Lung (tissue), 12 donors: ENCODE results near the gene TPRG1. TPM values are rescaled to one million over a fixed set of nuclear protein-coding genes. Genes with fewer than 3 reads are reported as not detected.
A peak's percentile ranks its signal among the peaks of the same experiment; 100 is the strongest.

Experiments
- ATAC-seq: fragments of 200-7000 bp; cut with Tn5 transposase; one replicate; pipeline ENCODE4 v1.9.1; 2020; ENCODE audit warnings: moderate number of reproducible peaks; ENCODE audit not compliant: insufficient read depth, low FRiP score
- DNase-seq, 3 donors: peaks; one replicate each; pipeline ENCODE4 v3.0.0-alpha.2; 2013 to 2017
- H3K27ac ChIP-seq, 2 donors: one replicate each; pipeline ENCODE4 v1.5.1; 2013; ENCODE audit warnings: mild to moderate bottlenecking in 2 of 2, moderate library complexity in 2 of 2, control low read depth in 1 of 2, inconsistent platforms in 1 of 2, low read depth in 1 of 2, low read length in 1 of 2
- H3K27me3 ChIP-seq, 3 donors: one replicate each; pipeline ENCODE4 v1.5.1; 2013; ENCODE audit warnings: low read length in 2 of 3; ENCODE audit not compliant: control insufficient read depth in 3 of 3, insufficient read depth in 3 of 3
- H3K36me3 ChIP-seq, 4 donors: one replicate each; pipeline ENCODE4 v1.5.1; 2013; ENCODE audit warnings: low read length in 4 of 4, mild to moderate bottlenecking in 1 of 4, moderate library complexity in 1 of 4; ENCODE audit not compliant: control insufficient read depth in 4 of 4, insufficient read depth in 4 of 4
- H3K4me1 ChIP-seq, 5 donors: one replicate each; pipeline ENCODE4 v1.5.1; 2013; ENCODE audit warnings: low read length in 5 of 5, mild to moderate bottlenecking in 2 of 5, moderate library complexity in 1 of 5; ENCODE audit not compliant: control insufficient read depth in 5 of 5, insufficient read depth in 5 of 5
- H3K4me3 ChIP-seq: one replicate; pipeline ENCODE4 v1.5.1; 2013; ENCODE audit warnings: mild to moderate bottlenecking, control low read depth, moderate library complexity
- H3K9ac ChIP-seq, 2 donors: one replicate each; pipeline ENCODE4 v1.5.1; 2013; ENCODE audit warnings: low read length in 2 of 2, control low read depth in 1 of 2; ENCODE audit not compliant: insufficient read depth in 1 of 2
- H3K9me3 ChIP-seq, 4 donors: one replicate each; pipeline ENCODE4 v1.5.1; 2013; ENCODE audit warnings: low read length in 3 of 4, mild to moderate bottlenecking in 1 of 4, moderate library complexity in 1 of 4; ENCODE audit not compliant: control insufficient read depth in 4 of 4, insufficient read depth in 3 of 4
- WGBS, 2 donors: extraction: QIAGEN DNeasy Blood & Tissue Kit; methylation state at CpG; one replicate each; pipeline ENCODE4 v1.1.7; 2013; 5-methylcytosine and 5-hydroxymethylcytosine counted together
- polyA plus RNA-seq, 2 donors: library from polyadenylated mRNA; stranded (reverse); fragments of 200-250 nt; gene quantifications; one replicate each; pipeline ENCODE4 v1.2.1, GENCODE V29; 2013
- total RNA-seq, 2 donors: library from RNA; depleted of rRNA in 1 of 2; stranded (reverse); fragments of >200 nt in 1 of 2; gene quantifications; one replicate each; pipeline ENCODE4 v1.2.1, GENCODE V29; 2014 to 2021
- TF ChIP-seq, protein P1 (sequence below): IDR thresholded peaks from 2 replicates; pipeline ENCODE4 v1.5.1; 2012; ENCODE audit warnings: mild to moderate bottlenecking; ENCODE audit errors: control extremely low read depth, extremely low read depth
- donor health status: control.
- donor health status: control.
- donor health status: Bipolar disorder and iron deficiency.
- donor health status: healthy.
- donor health status: DM: yes; HTN: yes; CAD: no.

TPRG1 gene
- total and polyA plus RNA-seq, 4 donors = 3.7 to 13.8 (median 9.4) TPM

GRCh38 chr3:189368384-189368783 is 196.6 kb downstream of the TPRG1 start:
- no peaks in the 10 kb centered on the region for H3K36me3 ChIP-seq
- 77 to 81% methylated on average over 4 of the region's 4 CpGs for WGBS, 2 donors
- ATAC-seq = no peak

DNA sequence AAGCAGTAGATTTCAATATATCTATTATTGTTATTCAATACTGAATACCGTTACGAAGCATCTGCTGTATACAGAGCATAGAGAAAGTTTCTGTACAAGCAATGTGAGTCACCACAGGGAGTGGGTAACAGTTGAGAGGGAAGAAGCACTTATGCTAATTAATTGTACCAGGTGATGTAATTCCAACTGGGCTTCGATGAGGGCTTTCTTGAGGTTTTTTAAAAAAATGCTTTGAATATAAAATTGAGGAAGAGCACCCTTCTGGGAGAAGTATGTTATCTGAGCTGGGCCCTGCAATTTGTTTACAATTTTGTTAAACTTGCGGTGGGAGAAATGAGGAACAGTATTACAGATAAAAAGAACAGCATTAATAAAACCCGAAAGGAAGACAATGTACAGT is 197.9 kb downstream of the TPRG1 start:
- no peaks in the 10 kb centered on the region for H3K9me3 ChIP-seq
- no peak overlapping the region for H3K4me3 ChIP-seq
- no peak for DNase-seq
- H3K9ac ChIP-seq = no peak overlapping the region
- no peak for ATAC-seq
- whole genome bisulfite sequencing, 2 donors = 71 to 76% methylated on average over 5 of the region's 5 CpGs
- no peaks in the 10 kb centered on the region for H3K27me3 ChIP-seq
- TF ChIP-seq, protein P1, sequence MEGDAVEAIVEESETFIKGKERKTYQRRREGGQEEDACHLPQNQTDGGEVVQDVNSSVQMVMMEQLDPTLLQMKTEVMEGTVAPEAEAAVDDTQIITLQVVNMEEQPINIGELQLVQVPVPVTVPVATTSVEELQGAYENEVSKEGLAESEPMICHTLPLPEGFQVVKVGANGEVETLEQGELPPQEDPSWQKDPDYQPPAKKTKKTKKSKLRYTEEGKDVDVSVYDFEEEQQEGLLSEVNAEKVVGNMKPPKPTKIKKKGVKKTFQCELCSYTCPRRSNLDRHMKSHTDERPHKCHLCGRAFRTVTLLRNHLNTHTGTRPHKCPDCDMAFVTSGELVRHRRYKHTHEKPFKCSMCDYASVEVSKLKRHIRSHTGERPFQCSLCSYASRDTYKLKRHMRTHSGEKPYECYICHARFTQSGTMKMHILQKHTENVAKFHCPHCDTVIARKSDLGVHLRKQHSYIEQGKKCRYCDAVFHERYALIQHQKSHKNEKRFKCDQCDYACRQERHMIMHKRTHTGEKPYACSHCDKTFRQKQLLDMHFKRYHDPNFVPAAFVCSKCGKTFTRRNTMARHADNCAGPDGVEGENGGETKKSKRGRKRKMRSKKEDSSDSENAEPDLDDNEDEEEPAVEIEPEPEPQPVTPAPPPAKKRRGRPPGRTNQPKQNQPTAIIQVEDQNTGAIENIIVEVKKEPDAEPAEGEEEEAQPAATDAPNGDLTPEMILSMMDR = no peak
- H3K36me3 ChIP-seq = no peaks in the 10 kb centered on the region
- no peaks in the 10 kb centered on the region for H3K4me1 ChIP-seq
- H3K27ac ChIP-seq = no peak overlapping the region

More at GRCh38 chr3:189368384-189368783, 196.6 kb downstream of the TPRG1 start:
- Histone ChIP-seq H3K9ac (no peak overlapping the region), H3K4me3 (no peak overlapping the region), H3K4me1 (no peaks in the 10 kb centered on the region), H3K27me3 (no peaks in the 10 kb centered on the region), H3K9me3 (no peaks in the 10 kb centered on the region), H3K27ac (no peak overlapping the region)
- DNase-seq = no peak
- TF ChIP-seq, protein P1 = no peak

DNA sequence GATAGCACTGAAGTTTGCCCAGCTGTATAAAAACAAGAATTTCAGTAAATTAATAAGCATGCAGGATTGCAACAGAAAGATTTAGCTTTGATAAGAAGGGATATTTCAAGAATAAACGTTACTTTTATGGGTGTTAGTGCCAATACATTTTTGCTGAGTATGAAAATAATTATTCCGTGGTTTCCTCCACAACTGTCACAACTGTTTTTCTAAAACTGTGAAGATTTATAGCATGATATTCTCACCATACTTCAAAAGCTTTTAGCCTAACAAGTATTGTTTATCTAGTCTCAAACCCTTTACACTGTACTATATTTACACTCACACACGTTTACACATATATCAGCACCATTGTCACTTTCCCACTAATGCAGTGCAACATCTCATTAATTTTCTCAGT is 200.5 kb downstream of the TPRG1 start:
- ATAC-seq = no peak
- TF ChIP-seq, protein P1 = no peak
- WGBS, 2 donors = 5 to 15% methylated on average over 3 of the region's 3 CpGs

More for the DNA sequence above, 200.5 kb downstream of the TPRG1 start:
- no peak overlapping the region for H3K4me3 ChIP-seq
- H3K27ac ChIP-seq = no peak overlapping the region
- H3K9ac ChIP-seq = no peak overlapping the region
- H3K9me3 ChIP-seq = no peaks in the 10 kb centered on the region
- H3K36me3 ChIP-seq = no peaks in the 10 kb centered on the region
- H3K4me1 ChIP-seq = no peaks in the 10 kb centered on the region
- H3K27me3 ChIP-seq = no peaks in the 10 kb centered on the region
- peak in 1 of 3 donors; percentile 22 for DNase-seq
